Peyer's patch (tissue), 4 donors: ENCODE results near the gene ARID1B. TPM values are rescaled to one million over a fixed set of nuclear protein-coding genes. Genes with fewer than 3 reads are reported as not detected.

Experiments
- DNase-seq, 3 donors: peaks; one replicate each; pipeline ENCODE4 v3.0.0-alpha.2; 2017 to 2019
- H3K27ac ChIP-seq, 4 donors: fragments of 200-600 bp; sonication (generic); one replicate each; pipeline ENCODE4 v1.5.1; 2016 to 2019
- H3K27me3 ChIP-seq, 2 donors: fragments of 200-600 bp; sonication (generic); one replicate each; pipeline ENCODE4 v1.5.1; 2019
- H3K36me3 ChIP-seq, 3 donors: fragments of 200-600 bp; sonication (generic); one replicate each; pipeline ENCODE4 v1.5.1; 2016 to 2019
- H3K4me1 ChIP-seq, 4 donors: fragments of 200-600 bp; sonication (generic); one replicate each; pipeline ENCODE4 v1.5.1; 2016 to 2019
- H3K4me3 ChIP-seq, 4 donors: fragments of 200-600 bp; sonication (generic); 1 replicate in 3 of 4; 2 replicates in 1 of 4; pipeline ENCODE4 v1.5.1; 2016 to 2019; ENCODE audit warnings: mild to moderate bottlenecking in 1 of 4
- H3K9me3 ChIP-seq, 4 donors: fragments of 200-600 bp; sonication (generic); one replicate each; pipeline ENCODE4 v1.5.1; 2016 to 2019; ENCODE audit warnings: mild to moderate bottlenecking in 1 of 4
- POLR2A ChIP-seq, 2 donors: fragments of 450-650 bp; IDR thresholded peaks; one replicate each; pipeline ENCODE4 v1.5.1; 2017; ENCODE audit warnings: antibody characterized with exemption in 2 of 2, mild to moderate bottlenecking in 2 of 2, moderate library complexity in 2 of 2
- total RNA-seq, 4 donors: library from RNA; depleted of rRNA; stranded (reverse); fragments of >200 nt; gene quantifications; one replicate each; pipeline ENCODE4 v1.1.0, GENCODE V29; 2016
- TF ChIP-seq, protein P1 (sequence below), 6 experiments: fragments of 450-650 bp in 4 of 6; fragments of 200-600 bp in 2 of 6; sonication (generic) in 1 of 6; IDR thresholded peaks; one replicate each; pipeline ENCODE4 v1.5.1; 2017 to 2019; ENCODE audit warnings: antibody characterized with exemption in 6 of 6, mild to moderate bottlenecking in 3 of 6, moderate library complexity in 1 of 6

Gene ARID1B
- total RNA-seq, 4 donors from 2014 or later, result 117 to 174 (median 149) TPM

DNA sequence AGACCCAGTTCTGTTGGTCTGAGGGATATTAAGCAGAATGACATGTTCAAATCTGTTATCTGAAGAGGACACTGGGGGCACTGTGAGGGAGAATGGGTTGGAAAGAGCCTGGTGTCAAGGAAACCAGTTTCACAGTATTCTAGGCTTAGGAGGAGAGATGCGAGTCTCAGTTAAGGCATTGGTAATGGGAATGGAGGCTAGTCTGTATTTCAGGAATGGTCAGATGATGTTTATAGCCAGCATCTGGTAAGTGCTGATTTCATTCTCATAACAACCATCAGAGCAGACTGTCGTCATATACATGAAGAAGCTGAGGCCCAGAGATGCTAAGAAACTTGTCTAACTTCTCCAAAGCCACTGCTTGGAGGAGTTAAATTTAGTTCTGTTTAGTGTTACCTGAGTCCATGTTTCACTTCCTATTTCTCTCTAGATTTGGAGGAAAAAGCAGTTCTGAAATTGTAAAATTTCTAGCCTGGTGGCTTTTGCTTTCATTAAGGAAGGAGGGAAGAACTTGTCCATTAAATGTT is 242.0 kb downstream of the ARID1B start:
- Histone ChIP-seq H3K4me1 (peaks cover 0 to 15% (median 5%) of the 10 kb centered on the region in 4 donors), H3K27ac (peak overlapping the region in 1 of 4 donors; percentile 98), H3K27me3 (no peaks in the 10 kb centered on the region), H3K4me3 (no peak overlapping the region), H3K9me3 (no peaks in the 10 kb centered on the region), H3K36me3 (no peaks in the 10 kb centered on the region)
- TF ChIP-seq POLR2A (IDR thresholded peaks at IDR 0.05), result no peak
- TF ChIP-seq, protein P1, sequence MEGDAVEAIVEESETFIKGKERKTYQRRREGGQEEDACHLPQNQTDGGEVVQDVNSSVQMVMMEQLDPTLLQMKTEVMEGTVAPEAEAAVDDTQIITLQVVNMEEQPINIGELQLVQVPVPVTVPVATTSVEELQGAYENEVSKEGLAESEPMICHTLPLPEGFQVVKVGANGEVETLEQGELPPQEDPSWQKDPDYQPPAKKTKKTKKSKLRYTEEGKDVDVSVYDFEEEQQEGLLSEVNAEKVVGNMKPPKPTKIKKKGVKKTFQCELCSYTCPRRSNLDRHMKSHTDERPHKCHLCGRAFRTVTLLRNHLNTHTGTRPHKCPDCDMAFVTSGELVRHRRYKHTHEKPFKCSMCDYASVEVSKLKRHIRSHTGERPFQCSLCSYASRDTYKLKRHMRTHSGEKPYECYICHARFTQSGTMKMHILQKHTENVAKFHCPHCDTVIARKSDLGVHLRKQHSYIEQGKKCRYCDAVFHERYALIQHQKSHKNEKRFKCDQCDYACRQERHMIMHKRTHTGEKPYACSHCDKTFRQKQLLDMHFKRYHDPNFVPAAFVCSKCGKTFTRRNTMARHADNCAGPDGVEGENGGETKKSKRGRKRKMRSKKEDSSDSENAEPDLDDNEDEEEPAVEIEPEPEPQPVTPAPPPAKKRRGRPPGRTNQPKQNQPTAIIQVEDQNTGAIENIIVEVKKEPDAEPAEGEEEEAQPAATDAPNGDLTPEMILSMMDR (IDR thresholded peaks at IDR 0.05), result no peak
- DNase-seq, result no peak

DNA sequence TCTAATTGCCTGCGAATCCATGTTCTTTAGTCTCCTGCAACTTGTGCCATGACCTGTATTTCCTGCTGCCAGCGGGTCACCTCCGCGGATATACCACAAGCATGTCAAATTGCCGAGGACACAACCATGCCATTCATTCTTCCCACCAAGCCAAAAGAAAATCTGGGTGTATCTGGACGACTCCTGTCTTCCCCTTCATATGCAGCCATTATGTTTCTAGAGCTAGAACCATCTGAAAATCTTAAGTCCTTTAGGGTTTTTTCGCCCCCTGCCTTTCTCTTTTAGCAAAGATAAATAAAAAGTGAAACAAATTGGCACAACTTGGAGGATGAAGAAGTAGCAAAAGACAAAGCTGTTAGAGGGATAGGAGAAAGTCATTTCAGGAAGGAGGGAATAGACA is 242.6 kb downstream of the ARID1B start:
- DNase-seq, result no peak
- Histone ChIP-seq H3K27ac (peak overlapping the region in 3 of 4 donors; percentile 98 to 99 (median 98)), H3K9me3 (no peaks in the 10 kb centered on the region), H3K4me1 (peaks cover 0 to 15% (median 5%) of the 10 kb centered on the region in 4 donors), H3K36me3 (no peaks in the 10 kb centered on the region), H3K4me3 (no peak overlapping the region), H3K27me3 (no peaks in the 10 kb centered on the region)
- no peak for TF ChIP-seq POLR2A (IDR thresholded peaks at IDR 0.05)
- TF ChIP-seq, protein P1 (IDR thresholded peaks at IDR 0.05), result peak in 1 of 6 experiments; percentile 25

DNA sequence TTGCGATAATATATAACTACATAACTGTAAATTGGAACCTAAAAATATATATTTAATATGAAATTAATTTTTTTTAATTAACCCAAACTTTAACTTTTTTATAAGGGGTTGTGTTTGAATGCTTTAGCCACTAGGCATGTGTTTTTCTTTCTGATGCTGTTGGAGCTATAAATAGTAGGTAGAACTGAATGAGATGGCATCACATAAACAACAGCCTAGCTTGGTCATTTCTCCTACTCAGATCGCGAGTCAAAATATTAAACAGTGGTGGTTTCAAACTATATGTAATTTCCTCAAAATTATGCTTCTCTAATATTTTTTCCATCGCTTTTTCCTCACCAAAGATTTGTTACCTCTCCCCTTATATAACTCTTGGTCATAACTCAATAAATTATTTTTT is 243.2 kb downstream of the ARID1B start:
- Histone ChIP-seq H3K9me3 (no peaks in the 10 kb centered on the region), H3K27me3 (no peaks in the 10 kb centered on the region), H3K27ac (peak overlapping the region; percentile 96 to 99 (median 98)), H3K4me1 (peaks cover 0 to 15% (median 5%) of the 10 kb centered on the region in 4 donors), H3K36me3 (no peaks in the 10 kb centered on the region), H3K4me3 (peak overlapping the region; percentile 70 to 85 (median 74))
- DNase-seq, result no peak
- TF ChIP-seq, protein P1 (IDR thresholded peaks at IDR 0.05), result no peak
- TF ChIP-seq POLR2A (IDR thresholded peaks at IDR 0.05), result no peak

DNA sequence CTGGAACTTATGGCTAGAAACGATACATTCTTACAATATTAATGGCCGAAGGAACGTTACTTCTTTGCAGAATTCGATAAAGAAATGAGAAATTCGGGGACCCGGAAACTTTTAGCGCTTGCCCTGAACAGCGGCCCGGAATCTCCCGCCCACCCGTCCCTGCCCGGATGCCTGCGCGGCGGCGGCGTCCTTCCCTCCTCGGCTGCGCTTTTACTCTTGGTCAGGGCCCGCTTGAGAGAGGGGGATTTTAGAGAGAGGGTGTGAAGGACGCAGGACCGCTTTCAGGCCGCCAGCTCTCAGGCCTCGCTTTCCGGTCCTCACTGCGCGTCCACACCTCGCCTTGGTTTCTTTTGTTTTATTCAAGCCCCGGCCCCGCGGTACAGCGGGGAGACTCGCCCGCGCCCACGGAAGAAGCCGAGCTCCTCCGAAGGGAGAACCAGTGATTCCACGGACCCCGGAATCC is 243.7 kb downstream of the ARID1B start:
- no peaks in the 10 kb centered on the region for H3K36me3 ChIP-seq
- no peaks in the 10 kb centered on the region for H3K27me3 ChIP-seq
- H3K27ac ChIP-seq, result peak overlapping the region; percentile 96 to 99 (median 98)
- peak overlapping the region; percentile 70 to 85 (median 74) for H3K4me3 ChIP-seq
- TF ChIP-seq, protein P1 (IDR thresholded peaks at IDR 0.05), result no peak
- TF ChIP-seq POLR2A (IDR thresholded peaks at IDR 0.05), result no peak
- DNase-seq, result peak in 2 of 3 donors; percentile 57 to 80
- no peaks in the 10 kb centered on the region for H3K9me3 ChIP-seq
- peaks cover 0 to 15% (median 5%) of the 10 kb centered on the region in 4 donors for H3K4me1 ChIP-seq

DNA sequence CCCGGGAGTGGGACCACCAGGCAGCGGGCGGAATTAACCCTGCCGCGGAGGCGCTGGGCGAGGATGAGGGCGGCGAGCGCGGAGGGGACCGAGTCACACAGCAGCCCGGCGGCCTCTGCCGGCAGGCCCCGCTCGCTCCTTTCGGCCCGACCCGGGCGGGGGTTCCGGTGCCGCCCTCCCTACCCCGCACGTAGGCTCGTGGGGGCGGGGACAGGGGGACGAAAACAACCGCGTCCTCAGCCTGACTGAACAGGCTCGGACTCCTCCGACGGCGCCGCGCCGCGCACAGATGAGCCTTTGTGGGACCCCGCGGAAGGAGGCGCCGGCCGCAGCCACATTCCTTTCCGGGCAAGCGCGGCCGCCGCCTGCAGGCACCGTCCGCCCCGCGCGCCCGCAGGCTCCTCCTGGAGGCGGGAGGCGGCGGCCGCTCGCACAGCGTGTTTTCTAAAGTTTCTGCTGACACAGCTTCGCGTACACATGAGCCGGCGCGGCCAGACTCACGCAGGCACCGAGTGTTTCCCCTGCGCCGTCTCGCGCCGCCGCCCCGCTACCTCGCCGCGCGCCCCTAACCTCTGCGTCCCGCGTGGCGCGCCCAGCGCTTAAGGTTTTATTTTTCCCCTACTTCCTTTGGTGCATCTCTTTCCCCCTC is 244.3 kb downstream of the ARID1B start:
- H3K27ac ChIP-seq, result peak overlapping the region; percentile 96 to 99 (median 98)
- peak; percentile 93 to 96 (median 94) for DNase-seq

More for the DNA sequence above, 244.3 kb downstream of the ARID1B start:
- Histone ChIP-seq H3K36me3 (no peaks in the 10 kb centered on the region), H3K27me3 (no peaks in the 10 kb centered on the region), H3K4me1 (peaks cover 0 to 15% (median 5%) of the 10 kb centered on the region in 4 donors), H3K4me3 (peak overlapping the region; percentile 70 to 85 (median 74)), H3K9me3 (no peaks in the 10 kb centered on the region)
- peak; percentile 84 to 93 for TF ChIP-seq POLR2A (IDR thresholded peaks at IDR 0.05)
- TF ChIP-seq, protein P1 (IDR thresholded peaks at IDR 0.05), result peak in 4 of 6 experiments; percentile 45 to 63 (median 60)
